Mesendoderm (in vitro differentiated cells): ENCODE results near the gene TMC6.

Source experiments
- DNase-seq: peaks from one replicate; pipeline ENCODE4 v3.0.0; 2013
- H2AK5ac ChIP-seq: 2 replicates; pipeline ENCODE4 v1.6.1; 2013; ENCODE audit warnings: low read length, inconsistent platforms
- H2BK120ac ChIP-seq: 2 replicates; pipeline ENCODE4 v1.6.1; 2013; ENCODE audit warnings: low read depth, mild to moderate bottlenecking, low read length, moderate library complexity, mixed read lengths
- H2BK15ac ChIP-seq: replicated peaks from 2 replicates; pipeline ENCODE4 v1.6.1; 2013; ENCODE audit warnings: low read depth, mild to moderate bottlenecking, moderate library complexity
- H2BK5ac ChIP-seq: 2 replicates; pipeline ENCODE4 v1.6.1; 2013; ENCODE audit warnings: low read length, inconsistent platforms
- H3K18ac ChIP-seq: 2 replicates; pipeline ENCODE4 v1.6.1; 2013; ENCODE audit warnings: mild to moderate bottlenecking, low read length, mixed read lengths
- H3K23ac ChIP-seq: one replicate; pipeline ENCODE4 v1.6.1; 2013; ENCODE audit warnings: low read length
- H3K27ac ChIP-seq: 2 replicates; pipeline ENCODE4 v1.5.1; 2013; ENCODE audit warnings: low read depth, mild to moderate bottlenecking, inconsistent platforms, low read length, moderate library complexity
- H3K27me3 ChIP-seq: 2 replicates; pipeline ENCODE4 v1.6.1; 2013; ENCODE audit warnings: low read length, control low read depth, mild to moderate bottlenecking, inconsistent platforms; ENCODE audit not compliant: insufficient read depth, poor library complexity
- H3K36me3 ChIP-seq: 2 replicates; pipeline ENCODE4 v1.6.1; 2013; ENCODE audit warnings: low read length, inconsistent platforms; ENCODE audit not compliant: control insufficient read depth, insufficient read depth
- H3K4ac ChIP-seq: one replicate; pipeline ENCODE4 v1.6.1; 2013; ENCODE audit warnings: low read depth, mild to moderate bottlenecking, low read length, moderate library complexity
- H3K4me1 ChIP-seq: 2 replicates; pipeline ENCODE4 v1.6.1; 2013; ENCODE audit warnings: low read depth, low read length, inconsistent platforms; ENCODE audit not compliant: control insufficient read depth
- H3K4me2 ChIP-seq: 2 replicates; pipeline ENCODE4 v1.6.1; 2013; ENCODE audit warnings: low read length
- H3K4me3 ChIP-seq: 2 replicates; pipeline ENCODE4 v1.5.1; 2013; ENCODE audit warnings: mild to moderate bottlenecking, low read length
- H3K56ac ChIP-seq: one replicate; pipeline ENCODE4 v1.6.1; 2013; ENCODE audit warnings: low read length
- H3K79me1 ChIP-seq: 2 replicates; pipeline ENCODE4 v1.6.1; 2013; ENCODE audit warnings: low read length, inconsistent platforms
- H3K79me2 ChIP-seq: 2 replicates; pipeline ENCODE4 v1.6.1; 2013; ENCODE audit warnings: mild to moderate bottlenecking, low read length; ENCODE audit not compliant: control insufficient read depth, insufficient read depth
- H3K9ac ChIP-seq: 2 replicates; pipeline ENCODE4 v1.6.1; 2013; ENCODE audit warnings: low read length, inconsistent platforms
- H4K5ac ChIP-seq: one replicate; pipeline ENCODE4 v1.6.1; 2013; ENCODE audit warnings: low read length
- H4K8ac ChIP-seq: one replicate; pipeline ENCODE4 v1.6.1; 2013; ENCODE audit warnings: low read depth, mild to moderate bottlenecking, control low read depth, low read length, moderate library complexity
- WGBS: extraction: QIAGEN DNeasy Blood & Tissue Kit; methylation state at CpG from one replicate; pipeline ENCODE4 v1.1.7; 2013; ENCODE audit warnings: low lambda C conversion rate, missing lambda C conversion rate; ENCODE audit not compliant: insufficient coverage; ENCODE audit errors: extremely low coverage; 5-methylcytosine and 5-hydroxymethylcytosine counted together

TMC6 gene

GRCh38 chr17:78168242-78168902 lies 39.8 kb upstream of the TMC6 start, which contains the start of gene SYNGR2:
Gene SYNGR2, plus strand, starts transcription at chr17:78168581. Its CDS starts 36 bp downstream, at chr17:78168617.
- Histone ChIP-seq H4K5ac (no peak within 1 kb of the TSS), H3K79me1 (no peaks in the 10 kb centered on the region), H3K4me1 (peaks cover 2% of the 10 kb centered on the region), H3K4ac (no peak within 1 kb of the TSS), H3K27ac (no peak within 1 kb of the TSS), H3K27me3 (no peaks in the 10 kb centered on the region), H2AK5ac (no peak within 1 kb of the TSS), H3K4me3 (peak within 1 kb of the TSS; percentile 39), H3K36me3 (no peaks in the 10 kb centered on the region), H4K8ac (no peak within 1 kb of the TSS), H3K18ac (peak within 1 kb of the TSS; percentile 33), H2BK5ac (no peak within 1 kb of the TSS), H3K79me2 (no peaks in the 10 kb centered on the region), H2BK120ac (no peak within 1 kb of the TSS), H3K9ac (peak within 1 kb of the TSS; percentile 70), H3K56ac (peak within 1 kb of the TSS; percentile 85), H2BK15ac (no peak within 1 kb of the TSS), H3K23ac (no peak within 1 kb of the TSS), H3K4me2 (peak within 1 kb of the TSS; percentile 71)
- peak; percentile 86 for DNase-seq
- no CpG with 5 or more reads among the region's 84 CpGs for WGBS

GRCh38 chr17:78166416-78166815 lies 37.9 kb upstream of the TMC6 start:
- H3K9ac ChIP-seq: no peak overlapping the region
- H2BK15ac ChIP-seq: no peak overlapping the region
- no peak overlapping the region for H2AK5ac ChIP-seq
- DNase-seq: no peak
- H3K27ac ChIP-seq: no peak overlapping the region
- no peak overlapping the region for H2BK5ac ChIP-seq
- H4K5ac ChIP-seq: no peak overlapping the region
- no peak overlapping the region for H4K8ac ChIP-seq
- no peaks in the 10 kb centered on the region for H3K79me2 ChIP-seq
- no peak overlapping the region for H2BK120ac ChIP-seq
- H3K56ac ChIP-seq: no peak overlapping the region
- H3K27me3 ChIP-seq: no peaks in the 10 kb centered on the region
- H3K23ac ChIP-seq: no peak overlapping the region
- no peak overlapping the region for H3K18ac ChIP-seq
- no peaks in the 10 kb centered on the region for H3K4me1 ChIP-seq
- H3K79me1 ChIP-seq: no peaks in the 10 kb centered on the region
- H3K36me3 ChIP-seq: no peaks in the 10 kb centered on the region
- H3K4me3 ChIP-seq: no peak overlapping the region
- no CpG with 5 or more reads among the region's 6 CpGs for WGBS
- no peak overlapping the region for H3K4me2 ChIP-seq
- no peak overlapping the region for H3K4ac ChIP-seq

GRCh38 chr17:78164748-78165607 lies 36.4 kb upstream of the TMC6 start:
- no peaks in the 10 kb centered on the region for H3K27me3 ChIP-seq
- no peak overlapping the region for H2AK5ac ChIP-seq
- no peaks in the 10 kb centered on the region for H3K79me2 ChIP-seq
- H2BK5ac ChIP-seq: no peak overlapping the region
- no CpG with 5 or more reads among the region's 16 CpGs for WGBS
- no peaks in the 10 kb centered on the region for H3K79me1 ChIP-seq
- H3K23ac ChIP-seq: no peak overlapping the region
- no peaks in the 10 kb centered on the region for H3K4me1 ChIP-seq
- no peak overlapping the region for H2BK120ac ChIP-seq
- H3K4ac ChIP-seq: no peak overlapping the region
- H3K18ac ChIP-seq: no peak overlapping the region
- H2BK15ac ChIP-seq: no peak overlapping the region
- H3K9ac ChIP-seq: no peak overlapping the region
- no peak overlapping the region for H3K4me3 ChIP-seq
- H3K36me3 ChIP-seq: no peaks in the 10 kb centered on the region
- no peak overlapping the region for H3K27ac ChIP-seq
- no peak for DNase-seq
- H3K56ac ChIP-seq: no peak overlapping the region
- H4K5ac ChIP-seq: no peak overlapping the region
- no peak overlapping the region for H3K4me2 ChIP-seq
- H4K8ac ChIP-seq: no peak overlapping the region

GRCh38 chr17:78163881-78164747 lies 35.6 kb upstream of the TMC6 start:
- Histone ChIP-seq H3K27ac (no peak overlapping the region), H3K27me3 (no peaks in the 10 kb centered on the region), H2BK5ac (no peak overlapping the region), H3K36me3 (no peaks in the 10 kb centered on the region), H4K8ac (no peak overlapping the region), H2AK5ac (no peak overlapping the region), H2BK15ac (no peak overlapping the region), H3K79me1 (no peaks in the 10 kb centered on the region), H3K18ac (no peak overlapping the region), H3K4me2 (no peak overlapping the region), H3K4me1 (no peaks in the 10 kb centered on the region), H2BK120ac (no peak overlapping the region), H3K9ac (no peak overlapping the region), H3K4ac (no peak overlapping the region), H3K56ac (no peak overlapping the region), H3K4me3 (no peak overlapping the region), H3K79me2 (no peaks in the 10 kb centered on the region), H4K5ac (no peak overlapping the region), H3K23ac (no peak overlapping the region)
- WGBS: no CpG with 5 or more reads among the region's 22 CpGs
- no peak for DNase-seq

- no peak for DNase-seq
- no peak overlapping the region for H2AK5ac ChIP-seq
- no peaks in the 10 kb centered on the region for H3K27me3 ChIP-seq
- H3K4ac ChIP-seq: no peak overlapping the region
- H3K4me3 ChIP-seq: no peak overlapping the region
- WGBS: no CpG with 5 or more reads among the region's 10 CpGs
- H3K4me2 ChIP-seq: no peak overlapping the region
- no peak overlapping the region for H3K56ac ChIP-seq
- no peak overlapping the region for H4K5ac ChIP-seq
- no peak overlapping the region for H2BK15ac ChIP-seq
- H3K27ac ChIP-seq: no peak overlapping the region
- H3K79me1 ChIP-seq: no peaks in the 10 kb centered on the region
- H3K9ac ChIP-seq: no peak overlapping the region
- no peaks in the 10 kb centered on the region for H3K79me2 ChIP-seq
- H2BK120ac ChIP-seq: no peak overlapping the region
- H3K36me3 ChIP-seq: no peaks in the 10 kb centered on the region
- no peak overlapping the region for H4K8ac ChIP-seq
- H3K23ac ChIP-seq: no peak overlapping the region
- no peak overlapping the region for H2BK5ac ChIP-seq
- H3K18ac ChIP-seq: no peak overlapping the region
- H3K4me1 ChIP-seq: no peaks in the 10 kb centered on the region
These were observed 31.1 kb upstream of the TMC6 start for GRCh38 chr17:78159575-78160158.
